ENCODE data around the gene NTN5. TPM values are rescaled to one million over a fixed set of nuclear protein-coding genes. Genes with fewer than 3 reads are reported as not detected.

The NTN5 gene
- total and polyA plus RNA-seq, 8 donors: 0.12 to 1.8 (median 0.25) TPM; not detected in 1

DNA sequence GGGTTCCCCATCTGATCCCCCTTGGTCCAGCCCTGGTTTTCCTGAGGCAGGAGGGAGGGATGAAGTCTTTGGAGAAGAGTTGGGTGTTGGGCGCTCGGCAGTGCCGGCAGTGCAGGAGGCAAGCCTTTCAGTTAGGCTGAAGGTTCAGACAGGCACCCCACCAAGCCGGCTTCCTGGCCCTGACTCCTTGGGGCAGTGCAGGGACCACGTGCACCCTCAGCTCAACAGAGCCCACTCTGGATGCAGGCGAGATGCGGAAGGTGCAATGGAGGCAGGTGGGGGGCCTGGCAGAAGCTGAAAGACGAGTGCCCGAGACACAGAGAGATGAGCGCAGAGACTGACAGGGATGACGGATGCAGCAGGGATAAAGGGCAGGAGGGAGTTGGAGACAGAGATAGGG is 35.7 kb upstream of the NTN5 start:
- Histone ChIP-seq H3K9me3 (no peaks in the 10 kb centered on the region), H3K4me1 (no peaks in the 10 kb centered on the region), H3K36me3 (no peaks in the 10 kb centered on the region), H3K27ac (no peak overlapping the region), H3K27me3 (no peaks in the 10 kb centered on the region), H3K4me3 (no peak overlapping the region)
- intact Hi-C loops (cut with DNase I): no loop called here
- ATAC-seq (no peak), DNase-seq (no peak), FAIRE-seq (no peak)
- TF ChIP-seq, protein P1, sequence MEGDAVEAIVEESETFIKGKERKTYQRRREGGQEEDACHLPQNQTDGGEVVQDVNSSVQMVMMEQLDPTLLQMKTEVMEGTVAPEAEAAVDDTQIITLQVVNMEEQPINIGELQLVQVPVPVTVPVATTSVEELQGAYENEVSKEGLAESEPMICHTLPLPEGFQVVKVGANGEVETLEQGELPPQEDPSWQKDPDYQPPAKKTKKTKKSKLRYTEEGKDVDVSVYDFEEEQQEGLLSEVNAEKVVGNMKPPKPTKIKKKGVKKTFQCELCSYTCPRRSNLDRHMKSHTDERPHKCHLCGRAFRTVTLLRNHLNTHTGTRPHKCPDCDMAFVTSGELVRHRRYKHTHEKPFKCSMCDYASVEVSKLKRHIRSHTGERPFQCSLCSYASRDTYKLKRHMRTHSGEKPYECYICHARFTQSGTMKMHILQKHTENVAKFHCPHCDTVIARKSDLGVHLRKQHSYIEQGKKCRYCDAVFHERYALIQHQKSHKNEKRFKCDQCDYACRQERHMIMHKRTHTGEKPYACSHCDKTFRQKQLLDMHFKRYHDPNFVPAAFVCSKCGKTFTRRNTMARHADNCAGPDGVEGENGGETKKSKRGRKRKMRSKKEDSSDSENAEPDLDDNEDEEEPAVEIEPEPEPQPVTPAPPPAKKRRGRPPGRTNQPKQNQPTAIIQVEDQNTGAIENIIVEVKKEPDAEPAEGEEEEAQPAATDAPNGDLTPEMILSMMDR (IDR thresholded peaks at IDR 0.05): no peak
- 67 to 69% methylated on average over 11 of the region's 11 CpGs for WGBS, 2 donors

DNA sequence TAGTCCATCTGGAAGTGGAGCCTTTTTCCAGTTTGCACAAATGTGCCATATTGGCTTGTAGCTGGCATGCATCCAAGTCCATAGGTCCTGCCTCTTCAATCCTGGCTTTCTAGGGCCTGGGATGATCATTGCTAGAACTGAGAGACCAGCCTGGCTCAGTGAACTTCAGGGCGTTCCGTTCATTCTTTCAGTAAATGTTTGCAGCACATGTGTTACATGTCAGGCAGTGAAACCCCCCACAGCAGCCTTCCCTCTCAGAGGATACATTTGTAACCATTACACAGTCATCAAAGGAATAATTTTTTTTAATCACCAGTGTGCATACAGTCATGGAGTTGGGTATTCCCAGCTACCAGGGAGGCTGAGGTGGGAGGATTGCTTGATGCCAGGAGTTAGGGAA is 32.6 kb upstream of the NTN5 start:
- Histone ChIP-seq H3K4me1 (no peaks in the 10 kb centered on the region), H3K4me3 (no peak overlapping the region), H3K36me3 (no peaks in the 10 kb centered on the region), H3K27me3 (no peaks in the 10 kb centered on the region), H3K9me3 (no peaks in the 10 kb centered on the region), H3K27ac (no peak overlapping the region)
- DNase-seq (no peak), ATAC-seq (no peak), FAIRE-seq (no peak)
- intact Hi-C loops (cut with DNase I): no loop called here
- WGBS, 2 donors: 64 to 75% methylated on average over 2 of the region's 2 CpGs
- TF ChIP-seq, protein P1 (IDR thresholded peaks at IDR 0.05): no peak

- Histone ChIP-seq H3K27ac (no peak overlapping the region), H3K36me3 (no peaks in the 10 kb centered on the region), H3K4me1 (no peaks in the 10 kb centered on the region), H3K9me3 (no peaks in the 10 kb centered on the region), H3K27me3 (no peaks in the 10 kb centered on the region), H3K4me3 (no peak overlapping the region)
- no peak for FAIRE-seq
- 93 to 95% methylated on average over 23 of the region's 23 CpGs for WGBS, 2 donors
- intact Hi-C loops (cut with DNase I): no loop called here
- TF ChIP-seq, protein P1 (IDR thresholded peaks at IDR 0.05): no peak
- DNase-seq: no peak
- ATAC-seq: peak in 1 of 4 donors; percentile 17
Measured at GRCh38 chr19:48703316-48703715, 30.5 kb upstream of the NTN5 start.

GRCh38 chr19:48702701-48703100 is 29.9 kb upstream of the NTN5 start:
- H3K4me3 ChIP-seq: no peak overlapping the region
- no peaks in the 10 kb centered on the region for H3K4me1 ChIP-seq
- WGBS, 2 donors: 91 to 92% methylated on average over 13 of the region's 13 CpGs
- TF ChIP-seq, protein P1 (IDR thresholded peaks at IDR 0.05): no peak
- DNase-seq: no peak
- H3K9me3 ChIP-seq: no peaks in the 10 kb centered on the region
- no peaks in the 10 kb centered on the region for H3K27me3 ChIP-seq
- no peaks in the 10 kb centered on the region for H3K36me3 ChIP-seq
- no peak for ATAC-seq
- no peak for FAIRE-seq
- intact Hi-C loops (cut with DNase I): no loop called here
- no peak overlapping the region for H3K27ac ChIP-seq

DNA sequence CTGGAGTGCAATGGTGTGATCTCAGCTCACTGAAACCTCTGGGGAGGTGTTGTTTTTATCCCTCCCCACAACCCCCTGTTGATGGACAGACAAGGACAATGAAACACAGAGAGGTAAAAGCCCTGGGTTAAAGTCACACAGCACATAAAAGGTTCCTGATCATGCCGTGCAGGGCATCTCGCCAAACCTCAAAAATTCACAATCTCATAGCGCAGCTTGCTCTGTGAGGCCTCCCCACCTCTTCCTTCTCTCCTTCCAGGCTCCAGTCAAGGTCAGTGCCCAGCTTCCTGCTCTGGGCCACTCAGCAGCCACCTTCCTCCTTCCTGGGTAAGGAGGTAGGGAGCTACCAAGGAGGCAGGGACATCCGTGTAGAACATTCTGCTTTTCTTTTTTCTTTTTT is 25.2 kb upstream of the NTN5 start:
- H3K4me3 ChIP-seq: no peak overlapping the region
- H3K36me3 ChIP-seq: no peaks in the 10 kb centered on the region
- TF ChIP-seq, protein P1 (IDR thresholded peaks at IDR 0.05): no peak
- DNase-seq (peak in 2 of 6 donors; percentile 18 to 57), ATAC-seq (peak in 3 of 4 donors; percentile 13 to 30 (median 26)), FAIRE-seq (no peak)
- WGBS, 2 donors: 38 to 45% methylated on average over 4 of the region's 4 CpGs
- no peak overlapping the region for H3K27ac ChIP-seq
- H3K9me3 ChIP-seq: no peaks in the 10 kb centered on the region
- H3K27me3 ChIP-seq: no peaks in the 10 kb centered on the region
- intact Hi-C loops (cut with DNase I): no loop called here
- H3K4me1 ChIP-seq: peaks cover 0 to 5% (median 0%) of the 10 kb centered on the region in 3 donors
